Measurements from ENCODE around the gene DPP7.

DNA sequence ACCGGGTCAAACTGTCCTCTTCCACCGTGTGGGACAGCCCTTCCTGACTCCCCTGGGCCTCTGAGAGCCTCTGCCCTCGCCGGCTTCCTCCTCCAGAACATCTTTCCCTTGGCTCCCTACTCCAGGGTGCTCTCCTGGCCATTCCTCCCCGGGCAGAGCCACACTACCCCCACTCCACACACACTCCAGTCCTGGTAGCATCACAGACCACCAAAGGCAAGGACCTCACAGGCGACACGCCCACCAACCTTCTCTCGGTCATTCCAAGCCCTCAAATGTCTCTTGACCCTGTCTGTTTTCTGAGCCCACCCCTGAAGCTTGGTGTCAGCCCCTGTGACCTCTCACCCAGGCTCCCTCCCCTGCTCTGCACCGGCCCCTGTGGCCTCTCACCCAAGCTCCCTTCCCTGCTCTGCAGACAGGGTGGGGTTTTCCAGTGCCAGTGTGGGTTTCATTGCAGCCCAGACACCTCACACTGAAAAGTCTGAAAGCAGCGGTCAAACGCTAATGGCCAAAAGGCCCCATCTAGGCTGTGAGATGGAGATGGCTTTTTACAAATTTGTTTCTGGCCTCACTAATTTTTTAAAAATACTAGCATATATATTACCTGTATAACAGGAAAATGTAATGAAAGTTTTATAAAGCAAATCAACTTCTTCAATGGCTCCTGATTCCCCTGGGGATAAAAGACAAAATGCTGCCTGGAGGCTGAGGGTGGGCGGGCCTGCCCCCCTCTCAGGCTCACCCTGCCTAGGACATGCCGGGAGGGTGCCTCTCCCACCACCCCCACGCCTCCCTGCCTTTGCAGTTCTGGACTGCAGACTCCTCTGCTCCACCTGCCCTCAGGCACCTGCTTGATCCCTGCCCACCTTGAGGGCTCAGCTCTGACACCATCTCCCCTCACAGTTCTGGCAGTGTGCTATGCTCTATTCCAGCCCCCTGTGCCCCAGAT is 44.8 kb upstream of the DPP7 start:
- TF ChIP-seq, protein P1, sequence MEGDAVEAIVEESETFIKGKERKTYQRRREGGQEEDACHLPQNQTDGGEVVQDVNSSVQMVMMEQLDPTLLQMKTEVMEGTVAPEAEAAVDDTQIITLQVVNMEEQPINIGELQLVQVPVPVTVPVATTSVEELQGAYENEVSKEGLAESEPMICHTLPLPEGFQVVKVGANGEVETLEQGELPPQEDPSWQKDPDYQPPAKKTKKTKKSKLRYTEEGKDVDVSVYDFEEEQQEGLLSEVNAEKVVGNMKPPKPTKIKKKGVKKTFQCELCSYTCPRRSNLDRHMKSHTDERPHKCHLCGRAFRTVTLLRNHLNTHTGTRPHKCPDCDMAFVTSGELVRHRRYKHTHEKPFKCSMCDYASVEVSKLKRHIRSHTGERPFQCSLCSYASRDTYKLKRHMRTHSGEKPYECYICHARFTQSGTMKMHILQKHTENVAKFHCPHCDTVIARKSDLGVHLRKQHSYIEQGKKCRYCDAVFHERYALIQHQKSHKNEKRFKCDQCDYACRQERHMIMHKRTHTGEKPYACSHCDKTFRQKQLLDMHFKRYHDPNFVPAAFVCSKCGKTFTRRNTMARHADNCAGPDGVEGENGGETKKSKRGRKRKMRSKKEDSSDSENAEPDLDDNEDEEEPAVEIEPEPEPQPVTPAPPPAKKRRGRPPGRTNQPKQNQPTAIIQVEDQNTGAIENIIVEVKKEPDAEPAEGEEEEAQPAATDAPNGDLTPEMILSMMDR (IDR thresholded peaks at IDR 0.05; ENCODE audit: insufficient read depth, low read length, poor library complexity, severe bottlenecking): no peak
- no peak for TF ChIP-seq EZH2phosphoT487 (conservative IDR thresholded peaks at IDR 0.05; ENCODE audit: low read length)

Data from SU-DHL-6 (cell line).